WERI-Rb-1 (cell line): Measurements from ENCODE around the gene ART1.

ENCODE experiments used
- DNase-seq: peaks from one replicate; pipeline ENCODE4 v3.0.0-alpha.2; 2020
- H3K27ac ChIP-seq: fragments of 250-450 bp; sonication (Bioruptor Pico); 2 replicates; pipeline ENCODE4 v1.5.1; 2020; ENCODE audit warnings: mild to moderate bottlenecking, moderate library complexity
- H3K27me3 ChIP-seq: fragments of 250-450 bp; sonication (Bioruptor Pico); 2 replicates; pipeline ENCODE4 v1.5.1; 2021; ENCODE audit warnings: mild to moderate bottlenecking, low read depth, moderate library complexity; ENCODE audit not compliant: insufficient read depth, severe bottlenecking
- H3K36me3 ChIP-seq: fragments of 250-450 bp; sonication (Bioruptor Pico); 2 replicates; pipeline ENCODE4 v1.5.1; 2020; ENCODE audit warnings: mild to moderate bottlenecking, moderate library complexity
- H3K4me3 ChIP-seq: 2 replicates; pipeline ENCODE4 v1.5.1; 2011; ENCODE audit warnings: low read depth, mild to moderate bottlenecking, control low read depth, low read length
- H3K9me3 ChIP-seq: fragments of 250-450 bp; sonication (Bioruptor Pico); 2 replicates; pipeline ENCODE4 v1.5.1; 2021; ENCODE audit warnings: mild to moderate bottlenecking, moderate library complexity; ENCODE audit not compliant: severe bottlenecking
- CTCF ChIP-seq: IDR thresholded peaks from 2 replicates; pipeline ENCODE4 v1.5.1; 2011; ENCODE audit warnings: low read depth, mild to moderate bottlenecking, control low read depth, inconsistent platforms, low read length

The ART1 gene

GRCh38 chr11:3615998-3616397 is 28.9 kb upstream of the ART1 start:
- Histone ChIP-seq H3K4me3 (no peak overlapping the region), H3K36me3 (no peaks in the 10 kb centered on the region), H3K9me3 (peaks cover 3% of the 10 kb centered on the region), H3K27me3 (no peaks in the 10 kb centered on the region), H3K27ac (peak overlapping the region; percentile 85)
- DNase-seq, result peak; percentile 67
- no peak for TF ChIP-seq CTCF

- Histone ChIP-seq H3K27ac (peak overlapping the region; percentile 85), H3K27me3 (no peaks in the 10 kb centered on the region), H3K36me3 (no peaks in the 10 kb centered on the region), H3K4me3 (no peak overlapping the region), H3K9me3 (peaks cover 3% of the 10 kb centered on the region)
- DNase-seq, result no peak
- no peak for TF ChIP-seq CTCF
These were observed 28.0 kb upstream of the ART1 start for GRCh38 chr11:3616721-3617460.

GRCh38 chr11:3617990-3618389 is 26.9 kb upstream of the ART1 start:
- Histone ChIP-seq H3K27me3 (no peaks in the 10 kb centered on the region), H3K27ac (no peak overlapping the region), H3K4me3 (no peak overlapping the region), H3K9me3 (no peaks in the 10 kb centered on the region), H3K36me3 (no peaks in the 10 kb centered on the region)
- no peak for TF ChIP-seq CTCF
- no peak for DNase-seq

GRCh38 chr11:3622521-3622920 is 22.4 kb upstream of the ART1 start:
- Histone ChIP-seq H3K9me3 (peaks cover 3% of the 10 kb centered on the region), H3K36me3 (no peaks in the 10 kb centered on the region), H3K27ac (no peak overlapping the region), H3K4me3 (no peak overlapping the region), H3K27me3 (no peaks in the 10 kb centered on the region)
- no peak for DNase-seq
- no peak for TF ChIP-seq CTCF

- no peak for TF ChIP-seq CTCF
- peaks cover 3% of the 10 kb centered on the region for H3K9me3 ChIP-seq
- no peaks in the 10 kb centered on the region for H3K36me3 ChIP-seq
- H3K27me3 ChIP-seq, result no peaks in the 10 kb centered on the region
- DNase-seq, result no peak
- H3K4me3 ChIP-seq, result no peak overlapping the region
- no peak overlapping the region for H3K27ac ChIP-seq
These were observed 21.8 kb upstream of the ART1 start for GRCh38 chr11:3623121-3623520.
